Activated T-cell treated with anti-CD3 and anti-CD28 coated beads for 48 hours (primary cell): ENCODE results near the gene ORMDL2.
"Not testable (repeated sequence)": the region's sequence is repeated elsewhere in the genome, so short reads cannot be mapped to it uniquely, and the experiment has no call there.

Experiments used
- DNase-seq: peaks from one replicate; pipeline ENCODE4 v3.0.0-alpha.2; 2020; ENCODE audit warnings: low read depth

The ORMDL2 gene

DNA sequence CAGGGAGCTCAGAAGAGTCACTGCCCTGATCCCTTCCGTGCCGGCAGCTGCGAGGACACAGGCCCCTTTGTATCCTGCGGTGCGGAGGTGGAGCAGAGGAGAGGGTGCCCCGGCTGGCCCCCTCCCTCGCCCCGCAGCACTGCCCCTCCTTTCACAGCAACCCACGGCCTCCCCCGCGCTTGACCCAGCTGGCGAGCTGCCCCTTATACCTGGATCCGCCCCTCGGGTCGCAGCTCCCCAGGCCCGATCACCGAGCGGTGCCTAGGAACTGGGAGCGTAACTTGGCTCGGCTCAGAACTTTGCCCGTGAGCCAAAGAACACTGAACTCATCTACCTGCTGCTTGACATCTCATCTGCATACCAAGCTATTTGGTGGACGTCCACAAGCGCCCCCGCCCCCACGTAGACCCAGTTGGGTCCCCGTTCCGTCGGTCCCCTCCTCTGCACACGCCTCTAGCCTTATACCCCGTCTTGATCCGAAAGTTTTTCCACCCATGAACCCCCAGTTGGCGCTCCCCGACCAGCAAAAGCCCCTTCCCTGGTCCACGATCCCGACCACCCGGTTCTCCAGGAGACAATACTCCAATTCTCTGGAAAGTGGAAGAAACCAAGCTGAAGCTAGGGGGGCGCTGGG, 12.2 kb downstream of the ORMDL2 start:
- peak; percentile 22 for DNase-seq

DNA sequence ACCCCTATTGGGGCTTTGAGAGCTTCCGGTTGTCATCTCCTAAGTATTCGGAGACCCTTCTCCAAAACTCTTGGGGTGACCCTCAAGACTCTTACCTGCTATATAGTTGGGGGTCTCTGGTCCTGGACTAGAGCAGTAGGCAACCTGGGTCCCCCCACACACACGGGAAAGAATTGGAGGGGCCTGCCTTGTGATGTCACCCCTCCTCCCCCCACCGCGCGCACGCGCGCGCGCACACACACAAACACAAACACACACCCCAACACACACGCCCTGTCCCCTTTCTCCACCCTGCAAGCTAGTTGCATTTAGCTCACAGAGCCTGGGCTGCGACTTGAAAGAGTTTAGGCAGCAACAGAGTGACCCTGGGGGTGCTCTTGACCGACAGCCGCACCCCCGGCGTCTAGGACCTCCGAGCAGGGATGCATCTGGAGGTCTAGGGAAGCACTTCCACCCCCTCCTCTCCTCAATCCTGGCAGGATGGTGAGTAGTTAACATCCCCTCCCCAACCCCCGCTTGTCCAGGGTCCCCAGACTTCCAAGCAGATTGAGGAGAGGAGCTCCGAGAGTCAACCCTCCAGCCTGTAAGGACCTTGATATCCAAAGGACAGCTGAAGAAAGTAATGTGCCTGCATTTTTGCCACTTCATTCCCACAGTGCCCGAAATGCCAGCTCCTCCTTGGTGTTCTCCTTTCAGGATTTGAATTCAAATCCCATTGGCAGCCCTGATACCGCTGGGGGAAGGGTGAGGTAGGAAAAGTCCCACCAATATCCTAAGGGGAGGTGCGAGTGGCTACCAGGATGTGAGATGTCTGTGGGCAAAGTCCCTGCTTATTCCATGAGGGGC, 13.0 kb downstream of the ORMDL2 start:
- DNase-seq: peak; percentile 31

DNA sequence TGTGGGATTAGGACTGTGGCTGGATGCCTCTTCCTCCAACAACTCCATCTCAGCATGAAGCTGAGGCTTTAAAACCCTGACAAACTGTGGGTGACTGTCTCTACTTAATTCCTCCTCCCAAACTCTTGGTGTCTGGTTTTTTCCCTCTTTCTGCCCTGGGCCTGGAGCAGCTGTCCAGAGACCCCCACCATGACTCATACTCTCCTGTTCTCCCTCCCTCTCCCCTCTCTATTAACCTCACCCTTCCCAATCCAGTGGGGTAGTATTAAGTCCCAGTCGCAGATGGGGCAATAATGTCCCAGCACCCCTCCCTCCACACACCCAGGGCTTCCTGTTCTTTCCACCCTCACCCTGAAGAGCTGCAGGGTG, 13.6 kb downstream of the ORMDL2 start:
- no peak for DNase-seq

DNA sequence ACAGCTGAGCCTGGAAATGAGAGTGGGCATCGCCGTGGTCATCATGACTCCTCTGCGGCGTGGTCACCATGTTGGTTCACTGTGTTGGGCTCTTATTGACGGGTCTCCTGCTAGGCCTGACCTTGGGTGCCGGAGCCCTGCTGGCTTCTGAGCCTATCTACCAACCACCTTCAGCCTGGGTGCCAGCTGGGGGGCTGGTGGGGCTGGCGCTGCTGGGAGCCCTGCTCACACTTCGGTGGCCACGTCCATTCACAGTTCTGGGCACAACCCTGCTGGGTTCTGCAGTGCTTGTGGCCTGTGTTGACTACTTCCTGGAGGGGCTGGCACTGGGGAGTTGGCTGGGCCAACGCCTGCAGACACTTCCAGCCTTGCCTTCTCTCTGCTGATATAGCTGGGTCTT, 15.2 kb downstream of the ORMDL2 start:
- no peak for DNase-seq

DNA sequence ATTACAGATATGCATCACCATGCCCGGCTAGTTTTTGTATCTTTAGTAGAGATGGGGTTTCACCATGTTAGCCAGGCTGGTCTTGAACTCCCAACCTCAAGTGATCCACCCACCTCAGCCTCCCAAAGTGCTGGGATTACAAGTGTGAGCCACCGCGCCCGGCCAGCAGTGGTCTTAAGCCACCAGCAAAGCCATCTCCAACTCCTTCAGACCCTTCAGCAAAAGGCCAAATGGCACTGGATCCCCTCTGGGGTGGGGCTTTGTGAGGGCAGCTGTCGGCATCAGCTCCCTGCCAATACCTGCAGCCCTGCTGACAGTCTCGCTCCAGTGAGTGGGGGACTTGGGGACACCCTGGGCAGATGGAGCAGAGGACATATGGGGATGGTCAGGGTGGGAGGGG, 16.6 kb downstream of the ORMDL2 start:
- DNase-seq: not testable (repeated sequence)

DNA sequence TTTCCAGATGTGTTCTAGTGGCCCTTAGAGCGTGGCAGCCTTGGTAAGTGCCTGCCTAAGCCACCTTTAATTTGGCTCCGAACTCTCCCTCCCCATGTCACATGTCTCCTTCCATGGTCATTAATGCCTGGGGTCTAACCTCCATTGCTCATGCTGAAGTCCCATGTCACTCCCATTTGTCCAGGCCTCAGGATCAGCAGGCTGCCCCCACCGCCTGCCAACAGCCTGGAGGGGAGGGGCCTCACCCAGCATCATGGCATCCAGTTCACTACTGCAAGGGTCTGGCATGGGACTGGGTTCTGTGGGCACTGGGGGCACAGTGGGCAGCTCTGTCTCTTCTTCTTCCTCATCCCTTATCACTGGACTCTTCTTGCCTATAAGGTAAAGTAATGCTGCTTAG, 20.5 kb downstream of the ORMDL2 start:
- DNase-seq: no peak

DNA sequence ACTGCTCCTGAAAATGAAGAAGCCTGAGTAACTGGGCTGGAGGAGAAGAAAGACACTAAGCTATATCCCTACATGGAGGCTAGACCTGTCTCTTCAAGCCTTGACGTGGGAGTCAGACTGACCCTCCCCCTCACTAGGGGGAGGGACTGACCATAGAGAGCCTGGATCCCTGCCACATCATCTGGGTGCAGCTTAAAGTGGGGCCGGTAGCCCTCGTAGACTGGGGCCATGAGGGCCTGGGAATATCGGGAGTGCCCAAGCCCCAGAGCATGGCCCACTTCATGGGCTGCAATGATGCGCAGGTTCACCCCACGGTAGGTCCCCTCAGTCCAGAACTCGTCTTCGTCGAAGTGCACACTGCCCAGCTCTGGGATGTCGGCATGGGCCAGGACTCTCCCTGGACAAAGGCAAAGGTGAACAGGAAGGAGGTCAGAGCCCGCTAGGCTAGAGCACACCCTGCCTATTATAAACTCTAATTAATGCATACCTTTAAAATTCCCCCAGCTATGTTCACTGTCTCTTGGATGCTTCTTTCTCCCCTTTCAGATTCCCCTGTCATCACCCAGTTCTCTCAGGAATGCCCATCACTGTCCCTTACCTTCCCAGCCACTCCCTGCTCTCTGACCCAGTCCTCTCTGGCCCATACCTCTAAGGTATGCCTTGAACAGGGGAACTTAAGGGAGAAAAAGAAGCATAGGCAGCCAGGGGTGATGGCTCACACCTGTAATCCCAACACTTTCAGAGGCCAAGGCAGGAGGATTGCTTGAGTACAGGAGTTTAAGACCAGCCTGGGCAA, 21.7 kb downstream of the ORMDL2 start:
- DNase-seq: no peak

DNA sequence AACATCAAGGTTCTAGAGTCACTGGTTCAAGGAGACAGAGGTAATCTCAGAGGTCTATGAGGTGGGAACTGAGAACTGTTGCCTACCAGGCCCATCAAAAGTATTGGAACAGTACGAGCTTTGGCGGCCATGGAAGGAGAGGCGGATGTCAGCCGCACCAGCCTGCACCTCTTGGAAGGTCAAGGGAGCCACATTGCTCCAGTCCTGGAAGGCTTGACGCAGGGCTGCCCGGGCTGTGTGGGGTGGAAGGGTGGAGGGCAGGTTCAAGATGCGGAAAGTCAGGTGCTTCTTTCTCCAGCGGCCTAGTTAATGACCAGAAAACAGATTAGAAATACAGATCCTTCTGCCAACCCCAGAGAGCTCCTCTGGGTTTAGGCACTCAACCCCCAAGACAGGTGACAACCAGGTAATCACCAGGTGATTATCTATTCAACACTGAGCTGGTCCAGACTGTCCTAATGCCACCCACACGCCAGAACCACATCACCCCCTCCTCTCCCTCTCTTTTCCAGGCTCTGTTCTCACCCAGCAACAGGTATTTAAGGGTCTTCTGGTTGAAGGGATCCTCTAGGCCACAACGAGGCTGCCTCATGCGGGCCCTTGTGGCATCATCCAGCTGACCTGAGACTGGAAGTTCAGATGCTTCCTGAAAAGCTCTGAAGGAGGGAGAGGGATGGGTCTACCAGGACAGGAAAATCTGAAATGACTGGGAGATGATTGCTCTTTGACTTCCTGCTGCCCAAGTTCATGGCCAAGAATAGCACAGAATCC, 22.9 kb downstream of the ORMDL2 start:
- no peak for DNase-seq

DNA sequence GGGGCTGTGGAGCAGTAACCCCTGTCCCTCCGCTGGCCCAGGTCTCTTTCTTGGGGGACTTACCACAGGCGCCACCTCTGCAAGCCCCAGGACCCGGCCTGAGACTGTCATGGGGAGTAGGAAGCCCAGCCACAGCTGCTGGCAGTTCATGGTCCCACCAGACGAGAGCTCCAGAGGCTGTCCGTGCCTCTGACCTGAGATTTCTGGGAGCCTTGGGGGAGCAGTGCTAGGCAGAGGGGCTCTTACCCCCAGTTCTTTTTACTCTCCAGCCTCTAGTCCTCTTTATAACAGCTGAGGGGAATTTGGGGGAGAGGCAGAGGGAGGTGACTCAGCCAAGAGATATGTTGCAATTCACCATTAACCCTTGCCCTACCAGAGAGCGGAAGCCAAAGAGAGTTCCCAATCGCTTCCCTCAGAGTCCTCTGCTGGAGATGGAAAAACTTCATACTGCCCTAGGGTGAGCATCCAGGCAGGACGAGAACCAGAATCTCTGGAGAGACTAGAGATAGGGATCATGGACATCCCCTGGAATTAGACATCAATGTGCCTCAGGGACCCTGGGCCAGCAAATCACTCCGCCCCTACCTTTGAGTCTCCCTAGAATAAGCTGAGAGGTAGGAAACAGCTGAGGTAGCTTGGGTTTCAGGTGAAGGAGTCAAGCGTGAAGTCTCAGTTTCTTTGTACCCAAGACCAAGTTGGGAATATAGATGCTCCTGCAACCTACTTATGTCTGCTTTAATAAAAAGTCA, 25.0 kb downstream of the ORMDL2 start, which contains the start of gene MMP19:
Gene MMP19, minus strand, starts transcription at position 256 of the 749 bp plus-strand sequence. Its CDS starts 106 bp downstream, at position 150.
- DNase-seq: no peak

DNA sequence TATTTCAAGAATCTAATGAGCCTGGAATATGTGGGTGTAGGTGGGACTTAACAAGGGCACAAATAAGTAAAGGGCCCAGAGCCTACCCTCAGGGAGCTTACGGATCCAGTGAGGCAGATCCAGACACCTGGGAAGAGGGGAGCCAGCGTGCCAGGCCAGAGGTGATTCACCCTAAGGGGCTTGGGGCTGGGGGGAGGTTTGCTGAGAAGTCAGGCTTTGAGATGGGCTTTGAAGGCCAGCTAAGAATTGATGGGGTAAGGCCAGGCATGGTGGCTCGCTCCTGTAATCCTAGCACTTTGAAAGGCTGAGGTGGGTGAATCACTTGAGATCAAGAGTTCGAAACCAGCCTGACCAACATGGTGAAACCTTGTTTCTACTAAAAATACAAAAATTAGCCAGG, 25.6 kb downstream of the ORMDL2 start:
- DNase-seq: no peak

DNA sequence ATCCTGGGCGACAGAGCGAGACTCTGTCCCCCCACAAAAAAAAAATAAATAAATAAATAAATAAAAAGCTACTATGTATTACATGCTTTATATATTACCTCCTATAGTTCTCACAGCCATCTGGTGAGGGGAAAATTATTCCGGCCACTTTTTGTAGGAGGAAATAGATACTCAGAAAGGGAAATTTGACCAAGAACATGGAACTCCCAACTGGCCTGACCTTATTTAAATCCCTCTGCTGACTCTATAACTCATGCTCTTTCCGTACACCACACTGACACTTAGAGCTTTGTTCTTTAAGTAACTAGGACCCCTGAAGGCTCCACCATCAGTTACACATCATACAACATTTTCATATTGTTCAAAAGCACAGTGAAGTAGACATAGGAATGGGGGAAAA, 27.1 kb downstream of the ORMDL2 start:
- no peak for DNase-seq

DNA sequence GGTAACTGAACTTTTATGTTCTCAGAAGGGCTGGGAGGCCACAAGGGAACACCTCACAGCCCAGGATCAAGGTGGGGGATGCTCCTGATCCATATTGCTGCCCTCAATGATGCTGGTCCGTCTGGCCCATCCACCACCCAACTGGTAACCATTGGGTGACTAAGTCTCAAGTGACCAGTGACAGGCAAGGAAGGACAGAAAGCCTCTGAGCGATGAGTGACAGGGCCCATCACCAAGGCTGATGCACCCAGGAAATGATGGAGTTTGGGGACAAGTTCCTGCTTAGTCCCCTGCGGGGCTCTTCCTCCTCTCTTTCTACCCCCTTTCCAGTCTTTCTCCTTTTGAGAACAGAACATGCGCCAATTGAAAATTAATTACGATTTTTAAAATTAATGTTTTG, 27.5 kb downstream of the ORMDL2 start:
- no peak for DNase-seq

DNA sequence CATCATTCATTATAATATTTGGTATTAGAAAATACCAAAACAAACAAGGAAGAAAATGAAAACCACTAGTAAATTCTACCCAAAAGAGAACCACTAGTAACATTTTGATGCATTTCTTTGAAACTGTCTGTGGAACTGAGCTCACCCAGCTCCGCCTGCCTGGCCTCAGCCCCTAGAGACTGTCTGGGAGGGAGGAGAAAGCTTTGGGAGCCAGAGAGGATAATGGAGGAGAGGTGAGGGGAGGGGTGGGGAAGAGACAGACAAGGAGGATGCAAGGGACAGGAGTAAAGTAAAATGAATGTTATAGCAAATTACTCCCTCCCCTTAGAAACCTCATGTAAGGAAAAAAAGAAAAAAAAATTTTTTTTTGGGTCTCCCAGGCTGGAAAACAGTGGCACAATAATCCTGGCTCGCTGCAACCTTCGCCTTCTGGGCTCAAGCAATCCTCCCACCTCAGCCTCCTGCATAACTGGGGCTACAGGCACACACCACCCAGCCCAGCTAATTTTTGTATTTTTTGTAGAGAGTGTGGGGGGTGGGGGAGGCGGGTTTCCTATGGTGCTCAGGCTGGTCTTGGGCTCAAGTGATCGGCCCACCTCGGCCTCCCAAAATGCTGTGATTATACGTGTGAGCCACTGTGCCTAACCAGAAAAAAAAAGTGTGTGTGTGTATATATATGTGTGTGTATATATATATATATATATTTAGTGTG, 28.1 kb downstream of the ORMDL2 start:
- no peak for DNase-seq

DNA sequence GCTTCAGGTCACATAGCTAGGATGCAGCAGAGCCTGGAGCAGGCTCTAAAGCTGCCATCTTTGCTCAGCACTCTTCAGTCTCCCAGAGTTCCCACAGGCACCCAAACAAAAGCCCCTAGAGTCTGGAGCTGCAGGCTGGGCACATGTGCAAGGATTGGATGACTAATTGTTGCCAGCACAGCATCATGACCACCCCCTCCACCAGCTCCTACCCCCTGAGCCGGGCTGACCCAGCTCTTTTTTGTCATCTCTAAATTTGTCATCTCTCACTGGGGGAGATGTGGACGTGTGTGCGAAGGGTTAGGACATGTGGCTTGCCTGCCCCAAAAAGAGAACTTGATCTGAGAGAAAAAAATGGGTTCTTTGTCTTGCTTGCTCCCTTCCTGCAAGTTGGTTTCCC, 29.2 kb downstream of the ORMDL2 start:
- DNase-seq: peak; percentile 35

DNA sequence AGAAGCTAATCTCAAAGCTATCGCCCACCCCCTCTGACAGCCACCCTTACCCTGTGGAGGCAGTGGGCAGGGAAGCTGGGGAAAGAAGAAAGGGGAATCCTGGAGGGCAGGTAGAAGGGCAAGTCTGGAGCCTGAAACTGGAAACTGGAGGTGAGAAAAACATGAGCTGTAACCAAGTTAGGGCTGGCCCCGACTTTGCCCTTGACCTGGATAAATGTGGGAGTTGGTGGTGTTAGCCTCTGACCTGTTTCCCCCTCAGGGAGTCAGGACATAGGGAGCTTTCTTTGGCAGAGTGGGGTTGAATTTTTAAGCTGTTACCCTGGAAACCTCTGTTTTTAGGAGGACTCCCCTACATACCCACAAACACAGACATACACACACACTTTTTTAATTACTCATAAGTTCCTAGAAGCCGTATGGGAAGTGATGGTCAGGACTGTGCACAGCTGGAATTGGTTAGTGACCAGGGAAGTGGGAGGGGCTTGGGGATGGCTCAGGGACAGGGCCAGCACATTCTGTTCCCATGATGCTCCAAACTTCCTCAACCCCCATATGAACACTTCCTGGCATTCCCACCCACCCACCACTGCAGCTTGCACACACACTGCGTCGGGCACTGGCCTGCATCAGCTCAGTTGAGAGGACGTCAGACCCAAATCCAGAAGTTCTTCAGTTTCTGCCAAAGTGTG, 29.9 kb downstream of the ORMDL2 start:
- peak; percentile 15 for DNase-seq

DNA sequence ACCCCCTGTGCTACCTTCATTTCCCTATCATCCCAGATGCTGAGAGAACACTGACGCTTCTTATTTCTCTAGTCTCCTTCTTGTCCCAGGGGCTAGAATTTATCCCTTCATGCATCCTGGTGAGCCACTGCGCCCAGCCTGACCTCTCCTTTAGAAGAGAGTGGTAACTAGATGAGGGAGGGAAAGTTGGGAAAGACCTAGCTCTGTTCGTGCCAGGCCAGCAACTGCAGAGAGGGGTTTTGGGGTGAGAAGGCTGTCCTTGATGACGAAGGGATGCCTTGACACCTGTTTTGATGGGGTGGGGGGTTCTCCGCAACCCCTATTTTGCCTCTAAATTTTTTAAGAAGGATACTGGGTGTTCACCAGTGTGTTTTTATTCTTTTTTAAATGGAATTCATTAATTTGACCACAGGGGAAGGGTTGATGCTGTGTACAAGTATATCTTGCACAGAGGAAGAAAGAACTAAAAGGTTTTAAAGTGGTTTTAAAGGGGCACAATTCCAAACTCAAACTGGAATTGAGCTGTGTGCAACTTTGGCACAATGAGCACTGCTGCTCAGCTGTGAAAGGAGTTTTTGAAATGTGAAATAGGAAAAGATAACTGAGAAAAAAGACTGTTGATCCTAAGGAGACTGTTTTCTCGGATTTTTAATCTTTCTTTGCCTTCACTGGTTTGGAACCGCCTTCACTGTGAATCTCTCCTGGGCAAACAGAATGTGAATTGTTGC, 31.9 kb downstream of the ORMDL2 start:
- DNase-seq: no peak

DNA sequence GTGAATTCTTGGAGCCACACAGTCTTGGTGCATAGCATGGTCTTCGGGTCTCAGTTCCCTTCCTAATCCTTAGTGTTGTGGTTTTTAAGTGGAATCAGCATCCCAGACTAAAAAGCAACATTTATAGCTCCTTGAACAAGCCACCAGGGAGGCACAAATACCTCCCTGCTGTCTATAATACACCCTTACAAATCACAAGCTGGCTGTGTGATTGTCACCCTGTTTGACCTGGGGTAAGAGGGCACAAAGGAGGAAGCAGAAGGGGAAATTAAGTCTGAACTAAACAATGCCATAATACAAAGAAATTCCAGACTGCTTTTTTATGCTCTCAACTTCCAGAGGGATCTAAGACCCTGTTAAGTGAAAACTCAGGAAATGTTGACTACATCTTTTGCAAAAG, 32.6 kb downstream of the ORMDL2 start:
- no peak for DNase-seq

DNA sequence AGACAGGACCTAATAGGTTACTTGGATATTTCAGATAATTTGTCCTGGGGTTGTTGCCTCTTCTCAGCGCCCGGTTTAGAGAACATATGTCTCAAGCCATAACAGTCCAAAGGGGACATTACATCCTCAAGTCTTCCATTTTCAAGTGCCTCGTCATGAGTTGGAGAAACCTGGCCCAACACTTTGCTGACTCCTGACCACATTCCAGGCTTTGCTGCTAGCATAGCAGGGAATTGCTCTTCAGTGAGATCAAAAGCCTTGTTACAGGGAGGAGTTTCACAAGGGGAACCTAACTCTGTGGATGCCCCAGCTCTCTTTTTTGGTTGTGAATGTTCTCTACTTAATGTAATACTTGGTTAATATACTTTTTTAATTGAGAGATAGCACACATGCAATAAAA, 33.1 kb downstream of the ORMDL2 start:
- no peak for DNase-seq

DNA sequence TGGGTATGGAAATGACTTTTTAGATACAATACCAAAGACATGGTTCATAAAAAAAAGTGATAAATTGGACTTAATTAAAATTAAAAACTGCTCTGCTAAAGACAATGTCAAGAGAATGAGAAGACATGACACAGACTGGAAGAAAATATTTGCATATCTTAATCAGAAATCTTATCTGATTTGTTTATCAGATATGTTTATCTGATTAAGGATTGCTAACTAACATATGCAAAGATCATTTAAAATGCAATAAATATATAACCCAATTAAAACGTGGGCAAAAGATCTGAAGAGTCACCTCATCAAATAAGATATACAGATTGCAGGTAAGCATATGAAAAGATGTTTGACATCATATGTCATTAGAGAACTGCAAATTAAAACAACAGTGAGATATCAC, 34.9 kb downstream of the ORMDL2 start:
- no peak for DNase-seq
